BE2C (cell line): ENCODE results near the gene RBM12.

Experiments used
- DNase-seq: peaks from one replicate; pipeline ENCODE4 v3.0.0-alpha.2; 2020
- H3K27me3 ChIP-seq: fragments of 250-450 bp; sonication (Bioruptor Pico); 2 replicates; pipeline ENCODE4 v1.5.1; 2020; ENCODE audit warnings: mild to moderate bottlenecking
- H3K36me3 ChIP-seq: fragments of 250-450 bp; sonication (Bioruptor Pico); 2 replicates; pipeline ENCODE4 v1.5.1; 2020; ENCODE audit warnings: mild to moderate bottlenecking
- H3K4me1 ChIP-seq: fragments of 250-450 bp; sonication (Bioruptor Pico); 2 replicates; pipeline ENCODE4 v1.5.1; 2020
- H3K4me3 ChIP-seq: 2 replicates; pipeline ENCODE4 v1.5.1; 2011; ENCODE audit warnings: low read depth, low read length
- H3K9me3 ChIP-seq: fragments of 250-450 bp; sonication (Bioruptor Pico); 2 replicates; pipeline ENCODE4 v1.5.1; 2020
- CTCF ChIP-seq: IDR thresholded peaks from 2 replicates; pipeline ENCODE4 v1.5.1; 2012; ENCODE audit warnings: mild to moderate bottlenecking, low read depth, low read length

Gene RBM12

GRCh38 chr20:35617397-35618262 is 47.1 kb downstream of the RBM12 start:
- peak; percentile 75 for DNase-seq
- peaks cover 9% of the 10 kb centered on the region for H3K4me1 ChIP-seq
- peak overlapping the region; percentile 80 for H3K4me3 ChIP-seq
- TF ChIP-seq CTCF = peak; percentile 47
- H3K27me3 ChIP-seq = no peaks in the 10 kb centered on the region
- no peaks in the 10 kb centered on the region; the same call in 1 of the 2 replicates for H3K36me3 ChIP-seq
- H3K9me3 ChIP-seq = no peaks in the 10 kb centered on the region

- peaks cover 9% of the 10 kb centered on the region for H3K4me1 ChIP-seq
- no peaks in the 10 kb centered on the region; the same call in 1 of the 2 replicates for H3K36me3 ChIP-seq
- DNase-seq = peak; percentile 93
Observed at GRCh38 chr20:35616465-35617396, 48.0 kb downstream of the RBM12 start.

GRCh38 chr20:35615667-35616464 is 48.8 kb downstream of the RBM12 start, which contains the start of gene SPAG4:
TSS of gene SPAG4 (plus strand) at chr20:35615829. CDS start at chr20:35616004, 175 bp downstream.
- no peaks in the 10 kb centered on the region; the same call in 1 of the 2 replicates for H3K36me3 ChIP-seq
- H3K4me3 ChIP-seq = peak within 1 kb of the TSS; percentile 80
- no peak for TF ChIP-seq CTCF
- peaks cover 9% of the 10 kb centered on the region for H3K4me1 ChIP-seq
- DNase-seq = peak; percentile 100
- no peaks in the 10 kb centered on the region for H3K27me3 ChIP-seq
- H3K9me3 ChIP-seq = no peaks in the 10 kb centered on the region

More at GRCh38 chr20:35616465-35617396, 48.0 kb downstream of the RBM12 start:
- H3K9me3 ChIP-seq = no peaks in the 10 kb centered on the region
- no peaks in the 10 kb centered on the region for H3K27me3 ChIP-seq
- peak overlapping the region; percentile 80 for H3K4me3 ChIP-seq
- no peak for TF ChIP-seq CTCF

- no peaks in the 10 kb centered on the region for H3K36me3 ChIP-seq
- H3K9me3 ChIP-seq = no peaks in the 10 kb centered on the region
- H3K4me1 ChIP-seq = no peaks in the 10 kb centered on the region
- no peak overlapping the region for H3K4me3 ChIP-seq
- no peak for DNase-seq
- TF ChIP-seq CTCF = no peak
- H3K27me3 ChIP-seq = no peaks in the 10 kb centered on the region
Observed at GRCh38 chr20:35611482-35611881, 53.2 kb downstream of the RBM12 start.

- no peaks in the 10 kb centered on the region for H3K27me3 ChIP-seq
- no peak overlapping the region for H3K4me3 ChIP-seq
- no peak for DNase-seq
- H3K9me3 ChIP-seq = no peaks in the 10 kb centered on the region
- H3K36me3 ChIP-seq = no peaks in the 10 kb centered on the region
- TF ChIP-seq CTCF = no peak
- no peaks in the 10 kb centered on the region for H3K4me1 ChIP-seq
Observed at GRCh38 chr20:35610833-35611427, 53.8 kb downstream of the RBM12 start.
